ENCODE data around the gene COPS3. TPM values are rescaled to one million over a fixed set of nuclear protein-coding genes. Genes with fewer than 3 reads are reported as not detected.
"Not testable (repeated sequence)": the region's sequence is repeated elsewhere in the genome, so short reads cannot be mapped to it uniquely, and the experiment has no call there.

COPS3 gene
- total and polyA plus RNA-seq, 5 donors, result 52.0 to 65.7 (median 52.5) TPM

- no peaks in the 10 kb centered on the region for H3K27me3 ChIP-seq (ENCODE audit: control insufficient read depth, insufficient read depth)
- H3K4me3 ChIP-seq (ENCODE audit: low read length), result peak overlapping the region; percentile 0
- no peak overlapping the region for H3K27ac ChIP-seq (ENCODE audit: low read length)
- ATAC-seq, result peak; percentile 64 to 70
- 10% methylated on average over 35 of the region's 35 CpGs for WGBS
- DNase-seq, result peak; percentile 62 to 84 (median 79)
- H3K9me3 ChIP-seq (ENCODE audit: control insufficient read depth, low read length), result no peaks in the 10 kb centered on the region
- H3K4me1 ChIP-seq (ENCODE audit: control insufficient read depth, insufficient read depth, low read length), result no peaks in the 10 kb centered on the region
- intact Hi-C loops (cut with DNase I), result no loop called here
These were observed 19.9 kb upstream of the COPS3 start for GRCh38 chr17:17300624-17301568.

DNA sequence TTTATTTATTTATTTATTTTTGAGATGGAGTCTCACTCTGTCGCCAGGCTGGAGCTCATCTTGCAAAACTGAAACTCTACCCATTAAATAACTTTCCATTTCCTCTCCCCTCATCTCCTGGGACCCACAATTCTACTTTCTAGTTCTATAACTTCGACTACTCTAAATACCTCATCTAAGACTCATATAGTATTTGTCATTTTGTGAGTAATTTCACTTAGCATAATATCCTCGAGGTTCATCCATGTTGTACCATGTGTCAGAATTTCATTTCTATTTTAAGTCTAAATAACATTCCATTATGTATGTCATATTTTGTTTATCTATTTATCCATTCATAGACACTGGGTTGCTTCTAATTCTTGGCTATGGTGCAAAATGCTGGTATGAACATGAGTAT lies 17.1 kb upstream of the COPS3 start:
- no peaks in the 10 kb centered on the region for H3K9me3 ChIP-seq (ENCODE audit: control insufficient read depth, low read length)
- DNase-seq (no peak), ATAC-seq (no peak)
- no peaks in the 10 kb centered on the region for H3K27me3 ChIP-seq (ENCODE audit: control insufficient read depth, insufficient read depth)
- no peaks in the 10 kb centered on the region for H3K4me1 ChIP-seq (ENCODE audit: control insufficient read depth, insufficient read depth, low read length)
- intact Hi-C loops (cut with DNase I), result no loop called here
- WGBS, result 53% methylated on average over 3 of the region's 3 CpGs
- H3K4me3 ChIP-seq (ENCODE audit: low read length), result no peak overlapping the region
- no peak overlapping the region for H3K27ac ChIP-seq (ENCODE audit: low read length)

DNA sequence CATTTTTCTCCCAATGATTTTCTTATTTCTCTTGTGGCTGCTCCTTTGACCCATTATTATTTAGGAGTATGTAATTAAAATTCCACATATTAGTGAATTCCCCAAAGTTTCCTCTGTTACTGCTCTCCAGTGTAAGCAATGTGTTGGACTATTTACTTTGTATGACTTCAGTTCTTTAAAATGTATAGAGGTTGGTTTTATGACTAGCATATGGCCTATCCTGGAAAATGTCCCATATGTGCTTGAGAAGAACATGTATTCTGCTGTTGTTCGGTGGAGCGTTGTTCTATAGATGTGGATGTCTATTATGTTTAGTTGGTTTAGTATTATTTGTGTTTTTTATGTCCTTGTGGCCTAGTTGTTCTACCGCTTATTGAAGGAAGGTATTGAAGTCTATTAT lies 16.2 kb upstream of the COPS3 start:
- no peak for DNase-seq
- Histone ChIP-seq H3K9me3 (ENCODE audit: control insufficient read depth, low read length) (no peaks in the 10 kb centered on the region), H3K4me3 (ENCODE audit: low read length) (no peak overlapping the region), H3K4me1 (ENCODE audit: control insufficient read depth, insufficient read depth, low read length) (no peaks in the 10 kb centered on the region), H3K27me3 (ENCODE audit: control insufficient read depth, insufficient read depth) (no peaks in the 10 kb centered on the region), H3K27ac (ENCODE audit: low read length) (no peak overlapping the region)
- intact Hi-C loops (cut with DNase I), result no loop called here
- ATAC-seq, result no peak
- 89% methylated on average over 3 of the region's 3 CpGs for WGBS

GRCh38 chr17:17295141-17295540 lies 14.1 kb upstream of the COPS3 start:
- no peak for DNase-seq
- ATAC-seq, result no peak
- no peaks in the 10 kb centered on the region for H3K27me3 ChIP-seq (ENCODE audit: control insufficient read depth, insufficient read depth)
- no peaks in the 10 kb centered on the region for H3K9me3 ChIP-seq (ENCODE audit: control insufficient read depth, low read length)
- intact Hi-C loops (cut with DNase I), result no loop called here
- WGBS, result 95% methylated on average over 4 of the region's 4 CpGs
- no peak overlapping the region for H3K27ac ChIP-seq (ENCODE audit: low read length)
- H3K4me1 ChIP-seq (ENCODE audit: control insufficient read depth, insufficient read depth, low read length), result no peaks in the 10 kb centered on the region
- H3K4me3 ChIP-seq (ENCODE audit: low read length), result no peak overlapping the region

DNA sequence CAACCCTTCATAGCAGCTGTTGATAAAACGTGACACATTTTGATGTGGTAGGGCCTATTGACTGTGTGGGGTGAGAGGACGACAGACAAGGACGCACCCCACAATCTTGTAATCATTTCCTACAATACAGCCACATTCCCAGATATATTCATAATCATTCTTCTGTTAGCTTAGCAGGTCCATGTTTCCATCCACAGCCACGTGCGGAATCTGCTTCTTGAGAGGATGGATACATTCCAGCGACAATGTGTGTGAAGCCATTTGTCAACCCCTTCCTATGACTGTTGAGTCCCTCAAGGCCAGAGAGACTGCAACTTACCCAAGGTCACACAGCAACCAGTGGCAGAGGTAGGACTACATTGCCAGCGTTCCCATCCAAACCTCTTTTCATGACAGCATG lies 8.7 kb upstream of the COPS3 start:
- intact Hi-C loops (cut with DNase I), result no loop called here
- DNase-seq, result no peak
- Histone ChIP-seq H3K9me3 (ENCODE audit: control insufficient read depth, low read length) (no peaks in the 10 kb centered on the region), H3K4me3 (ENCODE audit: low read length) (no peak overlapping the region), H3K4me1 (ENCODE audit: control insufficient read depth, insufficient read depth, low read length) (no peaks in the 10 kb centered on the region), H3K27ac (ENCODE audit: low read length) (no peak overlapping the region), H3K27me3 (ENCODE audit: control insufficient read depth, insufficient read depth) (no peaks in the 10 kb centered on the region)
- WGBS, result 77% methylated on average over 7 of the region's 7 CpGs
- no peak for ATAC-seq

DNA sequence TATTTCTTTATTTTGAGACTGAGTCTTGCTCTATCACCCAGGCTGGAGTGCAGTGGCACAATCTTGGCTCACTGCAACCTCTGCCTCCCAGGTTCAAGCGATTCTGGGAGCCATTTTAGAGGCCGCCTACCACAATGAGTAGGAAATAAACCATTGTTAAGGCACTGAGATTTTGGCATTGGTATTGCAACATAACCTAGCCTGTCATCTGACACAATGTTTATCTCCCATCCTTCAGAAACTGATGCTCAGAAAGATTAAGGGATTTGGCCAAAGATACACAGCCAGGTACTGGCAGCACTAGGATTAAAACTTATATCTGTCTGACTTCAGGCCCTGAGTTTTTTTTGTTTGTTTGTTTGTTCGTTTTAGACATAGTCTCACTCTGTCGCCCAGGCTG lies 8.0 kb upstream of the COPS3 start:
- Histone ChIP-seq H3K27ac (ENCODE audit: low read length) (no peak overlapping the region), H3K9me3 (ENCODE audit: control insufficient read depth, low read length) (no peaks in the 10 kb centered on the region), H3K4me1 (ENCODE audit: control insufficient read depth, insufficient read depth, low read length) (no peaks in the 10 kb centered on the region), H3K4me3 (ENCODE audit: low read length) (no peak overlapping the region), H3K27me3 (ENCODE audit: control insufficient read depth, insufficient read depth) (no peaks in the 10 kb centered on the region)
- 81% methylated on average over 4 of the region's 4 CpGs for WGBS
- intact Hi-C loops (cut with DNase I), result no loop called here
- no peak for ATAC-seq
- no peak for DNase-seq

GRCh38 chr17:17285951-17286350 lies 4.9 kb upstream of the COPS3 start:
- DNase-seq (no peak), ATAC-seq (no peak)
- Histone ChIP-seq H3K27me3 (ENCODE audit: control insufficient read depth, insufficient read depth) (no peaks in the 10 kb centered on the region), H3K4me3 (ENCODE audit: low read length) (no peak overlapping the region), H3K4me1 (ENCODE audit: control insufficient read depth, insufficient read depth, low read length) (peaks cover 2% of the 10 kb centered on the region), H3K9me3 (ENCODE audit: control insufficient read depth, low read length) (no peaks in the 10 kb centered on the region), H3K27ac (ENCODE audit: low read length) (no peak overlapping the region)
- intact Hi-C loops (cut with DNase I), result no loop called here
- 92% methylated on average over 5 of the region's 5 CpGs for WGBS

DNA sequence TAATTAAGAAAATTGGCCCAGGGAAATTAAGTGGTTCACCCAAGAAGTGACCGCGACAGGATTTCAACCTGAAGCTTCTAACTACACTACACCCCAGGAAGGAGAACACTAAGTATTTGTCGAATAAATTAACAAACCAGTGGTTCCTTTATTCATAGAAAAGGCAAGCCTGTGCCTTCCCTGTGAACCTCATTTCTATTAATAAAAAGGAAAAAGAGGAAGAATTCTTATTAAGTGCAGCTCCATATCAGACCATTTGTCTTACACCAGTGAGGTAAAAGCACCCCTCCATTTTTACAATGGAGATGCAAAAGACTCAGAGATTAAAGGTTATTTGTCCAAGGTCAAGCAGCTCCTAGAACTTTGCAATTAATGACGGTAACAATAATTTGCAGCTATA lies 1.7 kb downstream of the COPS3 start:
- no peak for ATAC-seq
- no peak overlapping the region for H3K27ac ChIP-seq (ENCODE audit: low read length)

GRCh38 chr17:17277431-17277830 lies 3.6 kb downstream of the COPS3 start:
- H3K27me3 ChIP-seq (ENCODE audit: control insufficient read depth, insufficient read depth); H3K4me1 ChIP-seq (ENCODE audit: control insufficient read depth, insufficient read depth, low read length); H3K9me3 ChIP-seq (ENCODE audit: control insufficient read depth, low read length); intact Hi-C loops (cut with DNase I); DNase-seq; H3K4me3 ChIP-seq (ENCODE audit: low read length); ATAC-seq; H3K27ac ChIP-seq (ENCODE audit: low read length): not testable (repeated sequence)
- WGBS, result 95% methylated on average over 5 of the region's 5 CpGs

More for the DNA sequence above, 1.7 kb downstream of the COPS3 start:
- WGBS, result 78% methylated on average over 4 of the region's 4 CpGs
- H3K4me1 ChIP-seq (ENCODE audit: control insufficient read depth, insufficient read depth, low read length), result peaks cover 2% of the 10 kb centered on the region
- H3K27me3 ChIP-seq (ENCODE audit: control insufficient read depth, insufficient read depth), result no peaks in the 10 kb centered on the region
- no peaks in the 10 kb centered on the region for H3K9me3 ChIP-seq (ENCODE audit: control insufficient read depth, low read length)
- intact Hi-C loops (cut with DNase I), result no loop called here
- DNase-seq, result no peak
- H3K4me3 ChIP-seq (ENCODE audit: low read length), result peak overlapping the region; percentile 61

- WGBS, result 74% methylated on average over 6 of the region's 6 CpGs
- Histone ChIP-seq H3K4me1 (ENCODE audit: control insufficient read depth, insufficient read depth, low read length) (no peaks in the 10 kb centered on the region), H3K4me3 (ENCODE audit: low read length) (no peak overlapping the region), H3K27me3 (ENCODE audit: control insufficient read depth, insufficient read depth) (no peaks in the 10 kb centered on the region), H3K27ac (ENCODE audit: low read length) (no peak overlapping the region), H3K9me3 (ENCODE audit: control insufficient read depth, low read length) (no peaks in the 10 kb centered on the region)
- ATAC-seq (no peak), DNase-seq (no peak)
- intact Hi-C loops (cut with DNase I), result no loop called here
These were observed 5.1 kb downstream of the COPS3 start for GRCh38 chr17:17275971-17276370.

- Histone ChIP-seq H3K27ac (ENCODE audit: low read length) (no peak overlapping the region), H3K27me3 (ENCODE audit: control insufficient read depth, insufficient read depth) (no peaks in the 10 kb centered on the region), H3K9me3 (ENCODE audit: control insufficient read depth, low read length) (no peaks in the 10 kb centered on the region), H3K4me1 (ENCODE audit: control insufficient read depth, insufficient read depth, low read length) (no peaks in the 10 kb centered on the region), H3K4me3 (ENCODE audit: low read length) (no peak overlapping the region)
- intact Hi-C loops (cut with DNase I), result no loop called here
- WGBS, result 85% methylated on average over 9 of the region's 9 CpGs
- ATAC-seq (no peak), DNase-seq (no peak)
These were observed 10.9 kb downstream of the COPS3 start for GRCh38 chr17:17269926-17270773.

All from right cardiac atrium (tissue), 5 donors.